HG03095 (cell line): ENCODE data around the gene SUDS3.
A peak's percentile ranks its signal among the peaks of the same experiment; 100 is the strongest.

Source experiments
- ATAC-seq: cut with Tn5 transposase; IDR thresholded peaks from one replicate; pipeline ENCODE4 v1.9.1; 2021; ENCODE audit warnings: moderate library complexity; ENCODE audit not compliant: unreplicated experiment

The SUDS3 gene

GRCh38 chr12:118355843-118356242, 20.5 kb upstream of the SUDS3 start:
- ATAC-seq = no peak

GRCh38 chr12:118356809-118357256, 19.5 kb upstream of the SUDS3 start:
- no peak for ATAC-seq

- ATAC-seq = peak; percentile 48
These were observed 18.9 kb upstream of the SUDS3 start for GRCh38 chr12:118357257-118358007.

GRCh38 chr12:118358008-118358359, 18.4 kb upstream of the SUDS3 start:
- ATAC-seq = no peak

GRCh38 chr12:118358612-118359540, 17.5 kb upstream of the SUDS3 start:
- no peak for ATAC-seq

- no peak for ATAC-seq
These were observed 16.8 kb upstream of the SUDS3 start for GRCh38 chr12:118359541-118359915.

- ATAC-seq = no peak
These were observed 15.3 kb upstream of the SUDS3 start for GRCh38 chr12:118361092-118361404.

- ATAC-seq = no peak
These were observed 14.5 kb upstream of the SUDS3 start for GRCh38 chr12:118361889-118362288.

GRCh38 chr12:118368821-118369220, 7.5 kb upstream of the SUDS3 start:
- no peak for ATAC-seq

- no peak for ATAC-seq
These were observed 5.8 kb upstream of the SUDS3 start for GRCh38 chr12:118370601-118371000.

- no peak for ATAC-seq
These were observed 4.8 kb upstream of the SUDS3 start for GRCh38 chr12:118371321-118372282.

GRCh38 chr12:118372541-118373495, 3.5 kb upstream of the SUDS3 start, which contains the start of gene TAOK3:
TAOK3 (minus strand) TSS chr12:118372907; CDS start chr12:118255567, 117,340 bp downstream.
- peak; percentile 72 for ATAC-seq

- ATAC-seq = no peak
These were observed 2.7 kb upstream of the SUDS3 start for GRCh38 chr12:118373616-118374015.

GRCh38 chr12:118374126-118374725, 2.1 kb upstream of the SUDS3 start:
- ATAC-seq = no peak

- ATAC-seq = no peak
These were observed 1.4 kb upstream of the SUDS3 start for GRCh38 chr12:118374909-118375308.

GRCh38 chr12:118375348-118375747, 1.0 kb upstream of the SUDS3 start:
- no peak for ATAC-seq

- no peak for ATAC-seq
These were observed 897 bp downstream of the SUDS3 start for GRCh38 chr12:118377021-118377883.

GRCh38 chr12:118377884-118378470, 1.6 kb downstream of the SUDS3 start:
- no peak for ATAC-seq
